H9 (cell line): Measurements from ENCODE around the gene TMTC2. TPM values are rescaled to one million over a fixed set of nuclear protein-coding genes. Genes with fewer than 3 reads are reported as not detected.

Experiments
- DNase-seq: peaks from one replicate; pipeline ENCODE4 v3.0.0-alpha.2; 2017
- H2AFZ ChIP-seq: one replicate; pipeline ENCODE4 v1.6.1; 2013; ENCODE audit warnings: mild to moderate bottlenecking, low read length, control low read depth, moderate library complexity
- H2AK5ac ChIP-seq: 2 replicates; pipeline ENCODE4 v1.6.1; 2013; ENCODE audit warnings: low read length, control low read depth, mixed read lengths; ENCODE audit not compliant: insufficient read length
- H2BK120ac ChIP-seq: one replicate; pipeline ENCODE4 v1.6.1; 2013; ENCODE audit warnings: low read depth, mild to moderate bottlenecking, low read length, control low read depth, inconsistent platforms; ENCODE audit not compliant: poor library complexity, severe bottlenecking
- H2BK12ac ChIP-seq: 2 replicates; pipeline ENCODE4 v1.6.1; 2013; ENCODE audit warnings: low read length, control low read depth, mixed read lengths, low read depth; ENCODE audit not compliant: insufficient read length
- H2BK15ac ChIP-seq: 2 replicates; pipeline ENCODE4 v1.6.1; 2013; ENCODE audit warnings: low read depth, low read length, control low read depth
- H2BK20ac ChIP-seq: one replicate; pipeline ENCODE4 v1.6.1; 2013; ENCODE audit warnings: low read depth, mild to moderate bottlenecking, low read length, control low read depth, inconsistent platforms; ENCODE audit not compliant: poor library complexity, severe bottlenecking
- H2BK5ac ChIP-seq: 2 replicates; pipeline ENCODE4 v1.6.1; 2013; ENCODE audit warnings: low read length, control low read depth, mixed read lengths; ENCODE audit not compliant: insufficient read length
- H3K14ac ChIP-seq: 2 replicates; pipeline ENCODE4 v1.6.1; 2013; ENCODE audit warnings: low read length, control low read depth; ENCODE audit not compliant: insufficient read depth
- H3K18ac ChIP-seq: 2 replicates; pipeline ENCODE4 v1.6.1; 2013; ENCODE audit warnings: low read depth, mild to moderate bottlenecking, mixed read lengths, low read length, control low read depth; ENCODE audit not compliant: insufficient read length
- H3K23ac ChIP-seq: 2 replicates; pipeline ENCODE4 v1.6.1; 2013; ENCODE audit warnings: low read length, control low read depth, mixed read lengths, low read depth; ENCODE audit not compliant: insufficient read length
- H3K23me2 ChIP-seq: 2 replicates; pipeline ENCODE4 v1.6.1; 2013; ENCODE audit warnings: low read depth, mild to moderate bottlenecking, mixed read lengths, low read length, control low read depth; ENCODE audit not compliant: insufficient read length, poor library complexity, severe bottlenecking
- H3K27ac ChIP-seq: 2 replicates; pipeline ENCODE4 v1.5.1; 2013; ENCODE audit warnings: low read length, control low read depth, mixed read lengths, low read depth; ENCODE audit not compliant: insufficient read length
- H3K27me3 ChIP-seq: 2 replicates; pipeline ENCODE4 v1.6.1; 2013; ENCODE audit warnings: low read length, control low read depth, inconsistent platforms; ENCODE audit not compliant: insufficient read depth
- H3K4ac ChIP-seq: 2 replicates; pipeline ENCODE4 v1.6.1; 2013; ENCODE audit warnings: low read depth, mild to moderate bottlenecking, control low read depth, inconsistent platforms, low read length, moderate library complexity
- H3K4me1 ChIP-seq: 2 replicates; pipeline ENCODE4 v1.6.1; 2013; ENCODE audit warnings: low read length, control low read depth, inconsistent platforms; ENCODE audit not compliant: insufficient read depth
- H3K4me2 ChIP-seq: 2 replicates; pipeline ENCODE4 v1.6.1; 2013; ENCODE audit warnings: low read length, control low read depth, mixed read lengths; ENCODE audit not compliant: insufficient read length, insufficient read depth
- H3K56ac ChIP-seq: 2 replicates; pipeline ENCODE4 v1.6.1; 2013; ENCODE audit warnings: low read depth, mild to moderate bottlenecking, mixed read lengths, low read length, control low read depth; ENCODE audit not compliant: insufficient read length
- H3K79me1 ChIP-seq: 2 replicates; pipeline ENCODE4 v1.6.1; 2013; ENCODE audit warnings: low read depth, mild to moderate bottlenecking, moderate library complexity, low read length, control low read depth, inconsistent platforms; ENCODE audit not compliant: insufficient read depth, poor library complexity, severe bottlenecking
- H3K79me2 ChIP-seq: 2 replicates; pipeline ENCODE4 v1.6.1; 2013; ENCODE audit warnings: low read length, control low read depth, inconsistent platforms; ENCODE audit not compliant: insufficient read depth
- H3K9ac ChIP-seq: 2 replicates; pipeline ENCODE4 v1.6.1; 2013; ENCODE audit warnings: low read length, control low read depth, mixed read lengths; ENCODE audit not compliant: insufficient read length; ENCODE audit errors: extremely low read depth
- H3K9me3 ChIP-seq: one replicate; pipeline ENCODE4 v1.6.1; 2013; ENCODE audit warnings: low read depth, low read length, inconsistent platforms; ENCODE audit not compliant: control insufficient read depth
- H3T11ph ChIP-seq: one replicate; pipeline ENCODE4 v1.6.1; 2013; ENCODE audit warnings: mild to moderate bottlenecking, low read length, control low read depth, inconsistent platforms
- H4K20me1 ChIP-seq: one replicate; pipeline ENCODE4 v1.6.1; 2013; ENCODE audit not compliant: control insufficient read depth, insufficient read length, insufficient read depth
- H4K5ac ChIP-seq: 2 replicates; pipeline ENCODE4 v1.6.1; 2013; ENCODE audit warnings: low read depth, mild to moderate bottlenecking, mixed read lengths, low read length, control low read depth; ENCODE audit not compliant: insufficient read length
- H4K8ac ChIP-seq: replicated peaks from 2 replicates; pipeline ENCODE4 v1.6.1; 2013; ENCODE audit warnings: low read length, control low read depth, mixed read lengths, low read depth; ENCODE audit not compliant: insufficient read length
- H4K91ac ChIP-seq: 2 replicates; pipeline ENCODE4 v1.6.1; 2013; ENCODE audit warnings: low read depth, mild to moderate bottlenecking, moderate library complexity, mixed read lengths, low read length, control low read depth; ENCODE audit not compliant: insufficient read length
- H3K27ac Mint-ChIP-seq, 3 experiments: 2 replicates in 2 of 3; 3 replicates in 1 of 3; pipeline ENCODE4 v1.8.0; 2020 to 2021; ENCODE audit warnings: mixed read lengths in 3 of 3, mild to moderate bottlenecking in 1 of 3, moderate library complexity in 1 of 3
- H3K27me3 Mint-ChIP-seq: 2 replicates; pipeline ENCODE4 v1.8.0; 2021; ENCODE audit warnings: low read depth, mild to moderate bottlenecking, moderate library complexity, mixed read lengths
- H3K36me3 Mint-ChIP-seq, 3 experiments: 2 replicates in 2 of 3; 3 replicates in 1 of 3; pipeline ENCODE4 v1.8.0; 2020 to 2021; ENCODE audit warnings: low read depth in 3 of 3, mixed read lengths in 3 of 3; ENCODE audit not compliant: insufficient read depth in 1 of 3
- H3K4me1 Mint-ChIP-seq, 2 experiments: 2 replicates each; pipeline ENCODE4 v1.8.0; 2020; ENCODE audit warnings: mixed read lengths in 2 of 2
- H3K4me3 Mint-ChIP-seq, 2 experiments: 2 replicates in 1 of 2; 3 replicates in 1 of 2; pipeline ENCODE4 v1.8.0; 2020 to 2021; ENCODE audit warnings: mild to moderate bottlenecking in 2 of 2, mixed read lengths in 2 of 2, moderate library complexity in 1 of 2
- H3K9me3 Mint-ChIP-seq, 2 experiments: 2 replicates in 1 of 2; 3 replicates in 1 of 2; pipeline ENCODE4 v1.8.0; 2020; ENCODE audit warnings: mild to moderate bottlenecking in 2 of 2, mixed read lengths in 2 of 2, moderate library complexity in 1 of 2
- WGBS: extraction: QIAGEN DNeasy Blood & Tissue Kit; methylation state at CpG from one replicate; pipeline ENCODE4 v1.1.7; 2013; ENCODE audit warnings: missing lambda C conversion rate, low lambda C conversion rate, mixed read lengths; ENCODE audit not compliant: insufficient read length; ENCODE audit errors: extremely low coverage; 5-methylcytosine and 5-hydroxymethylcytosine counted together
- total RNA-seq: library from RNA; stranded (reverse); gene quantifications from 2 replicates; pipeline ENCODE4 v1.2.1, GENCODE V29; 2021
- TF ChIP-seq, protein P1 (sequence below): fragments of 200-600 bp; sonication (generic); conservative IDR thresholded peaks from 3 replicates; pipeline ENCODE4 v1.8.0; 2021; ENCODE audit warnings: antibody characterized with exemption, mild to moderate bottlenecking

The TMTC2 gene
- total RNA-seq, 1 experiment from 2014 or later: 3.1 TPM

GRCh38 chr12:83149987-83150386 is 463.3 kb downstream of the TMTC2 start:
- H3K27ac Mint-ChIP-seq: no peak overlapping the region
- WGBS: no CpG with 5 or more reads among the region's 3 CpGs

More at GRCh38 chr12:83149987-83150386, 463.3 kb downstream of the TMTC2 start:
- Histone ChIP-seq H2AFZ (no peak overlapping the region), H3T11ph (no peak overlapping the region), H3K27ac (no peak overlapping the region), H2AK5ac (no peak overlapping the region), H4K5ac (no peak overlapping the region), H3K56ac (no peak overlapping the region), H3K23me2 (no peaks in the 10 kb centered on the region), H3K18ac (no peak overlapping the region), H3K4me1 (no peaks in the 10 kb centered on the region), H3K27me3 (no peaks in the 10 kb centered on the region), H2BK20ac (no peak overlapping the region), H3K4me2 (no peak overlapping the region), H4K8ac (no peak overlapping the region), H3K79me1 (no peaks in the 10 kb centered on the region), H4K20me1 (no peaks in the 10 kb centered on the region), H3K79me2 (no peaks in the 10 kb centered on the region), H2BK15ac (no peak overlapping the region), H3K9me3 (no peaks in the 10 kb centered on the region), H3K9ac (no peak overlapping the region), H3K23ac (no peak overlapping the region), H4K91ac (no peak overlapping the region), H2BK5ac (no peak overlapping the region), H3K4ac (no peak overlapping the region), H2BK120ac (no peak overlapping the region), H3K14ac (no peak overlapping the region), H2BK12ac (no peak overlapping the region)
- TF ChIP-seq, protein P1, sequence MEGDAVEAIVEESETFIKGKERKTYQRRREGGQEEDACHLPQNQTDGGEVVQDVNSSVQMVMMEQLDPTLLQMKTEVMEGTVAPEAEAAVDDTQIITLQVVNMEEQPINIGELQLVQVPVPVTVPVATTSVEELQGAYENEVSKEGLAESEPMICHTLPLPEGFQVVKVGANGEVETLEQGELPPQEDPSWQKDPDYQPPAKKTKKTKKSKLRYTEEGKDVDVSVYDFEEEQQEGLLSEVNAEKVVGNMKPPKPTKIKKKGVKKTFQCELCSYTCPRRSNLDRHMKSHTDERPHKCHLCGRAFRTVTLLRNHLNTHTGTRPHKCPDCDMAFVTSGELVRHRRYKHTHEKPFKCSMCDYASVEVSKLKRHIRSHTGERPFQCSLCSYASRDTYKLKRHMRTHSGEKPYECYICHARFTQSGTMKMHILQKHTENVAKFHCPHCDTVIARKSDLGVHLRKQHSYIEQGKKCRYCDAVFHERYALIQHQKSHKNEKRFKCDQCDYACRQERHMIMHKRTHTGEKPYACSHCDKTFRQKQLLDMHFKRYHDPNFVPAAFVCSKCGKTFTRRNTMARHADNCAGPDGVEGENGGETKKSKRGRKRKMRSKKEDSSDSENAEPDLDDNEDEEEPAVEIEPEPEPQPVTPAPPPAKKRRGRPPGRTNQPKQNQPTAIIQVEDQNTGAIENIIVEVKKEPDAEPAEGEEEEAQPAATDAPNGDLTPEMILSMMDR: no peak
- H3K9me3 Mint-ChIP-seq: peaks cover 0 to 2% of the 10 kb centered on the region in 2 experiments; a peak in 2 of 5 replicates
- H3K4me3 Mint-ChIP-seq: no peak overlapping the region
- H3K27me3 Mint-ChIP-seq: no peaks in the 10 kb centered on the region
- no peaks in the 10 kb centered on the region for H3K36me3 Mint-ChIP-seq
- DNase-seq: no peak
- H3K4me1 Mint-ChIP-seq: peaks cover 19 to 20% of the 10 kb centered on the region in 2 experiments
